Activated T-helper 1 cell treated with Interleukin-2 at 50 U/mL for 16 hours (primary cell): ENCODE data around the gene HMGN1.
A peak's percentile ranks its signal among the peaks of the same experiment; 100 is the strongest.

ENCODE experiments used
- DNase-seq: peaks from one replicate; pipeline ENCODE4 v3.0.0-alpha.2; 2020; ENCODE audit warnings: low read depth

Gene HMGN1

DNA sequence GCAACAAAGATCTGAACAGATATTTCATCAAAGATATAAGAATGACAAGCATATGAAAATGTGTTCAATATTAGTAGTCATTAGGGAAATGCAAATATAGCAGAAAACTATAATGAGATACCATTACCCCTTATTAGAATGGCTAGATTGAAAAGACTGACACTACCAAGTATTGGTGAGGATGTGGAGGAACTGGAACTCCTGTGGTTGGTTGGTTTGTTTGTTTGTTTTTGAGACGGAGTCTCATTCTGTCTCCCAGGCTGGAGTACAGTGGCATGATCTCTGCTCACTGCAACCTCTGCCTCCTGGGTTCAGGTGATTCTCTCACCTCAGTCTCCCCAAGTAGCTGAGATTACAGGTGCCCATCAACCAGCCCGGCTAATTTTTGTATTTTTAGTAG lies 18.9 kb upstream of the HMGN1 start:
- no peak for DNase-seq

DNA sequence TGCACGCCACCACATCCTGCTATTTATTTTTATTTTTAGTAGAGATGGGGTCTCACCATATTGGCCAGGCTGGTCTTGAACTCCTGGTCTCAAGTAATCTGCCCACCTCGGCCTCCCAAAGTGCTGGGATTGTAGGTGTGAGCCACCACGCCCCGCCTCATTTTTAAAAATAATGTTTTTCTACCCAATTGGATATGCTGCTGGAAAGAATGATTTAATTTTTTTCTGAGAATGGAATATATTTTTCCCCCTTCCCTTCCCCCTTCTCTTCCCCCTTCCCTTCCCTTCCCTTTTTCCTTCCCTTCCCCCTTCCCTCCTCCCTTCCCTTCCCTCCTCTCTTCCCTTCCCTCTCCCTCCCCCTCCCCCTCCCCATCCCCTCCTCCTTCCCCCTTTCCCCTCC lies 17.7 kb upstream of the HMGN1 start:
- no peak for DNase-seq

DNA sequence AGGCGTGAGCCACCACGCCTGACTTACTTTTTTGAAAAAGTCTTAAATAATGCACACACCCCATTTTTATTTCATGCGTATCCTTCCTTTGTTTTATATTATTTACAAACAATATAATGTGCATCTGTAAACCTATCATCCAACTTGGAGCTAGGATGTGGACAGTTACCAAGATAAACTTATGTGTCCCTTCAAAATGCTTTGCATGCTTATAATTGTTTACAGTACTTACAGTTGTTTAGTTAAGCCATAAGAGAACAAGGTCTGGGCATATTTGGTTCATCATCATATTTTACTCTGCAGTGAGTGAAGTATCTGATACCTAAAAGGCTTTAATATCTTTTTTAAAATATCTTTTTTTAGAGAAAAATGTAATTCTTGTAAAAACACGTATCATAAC lies 16.1 kb upstream of the HMGN1 start:
- no peak for DNase-seq

DNA sequence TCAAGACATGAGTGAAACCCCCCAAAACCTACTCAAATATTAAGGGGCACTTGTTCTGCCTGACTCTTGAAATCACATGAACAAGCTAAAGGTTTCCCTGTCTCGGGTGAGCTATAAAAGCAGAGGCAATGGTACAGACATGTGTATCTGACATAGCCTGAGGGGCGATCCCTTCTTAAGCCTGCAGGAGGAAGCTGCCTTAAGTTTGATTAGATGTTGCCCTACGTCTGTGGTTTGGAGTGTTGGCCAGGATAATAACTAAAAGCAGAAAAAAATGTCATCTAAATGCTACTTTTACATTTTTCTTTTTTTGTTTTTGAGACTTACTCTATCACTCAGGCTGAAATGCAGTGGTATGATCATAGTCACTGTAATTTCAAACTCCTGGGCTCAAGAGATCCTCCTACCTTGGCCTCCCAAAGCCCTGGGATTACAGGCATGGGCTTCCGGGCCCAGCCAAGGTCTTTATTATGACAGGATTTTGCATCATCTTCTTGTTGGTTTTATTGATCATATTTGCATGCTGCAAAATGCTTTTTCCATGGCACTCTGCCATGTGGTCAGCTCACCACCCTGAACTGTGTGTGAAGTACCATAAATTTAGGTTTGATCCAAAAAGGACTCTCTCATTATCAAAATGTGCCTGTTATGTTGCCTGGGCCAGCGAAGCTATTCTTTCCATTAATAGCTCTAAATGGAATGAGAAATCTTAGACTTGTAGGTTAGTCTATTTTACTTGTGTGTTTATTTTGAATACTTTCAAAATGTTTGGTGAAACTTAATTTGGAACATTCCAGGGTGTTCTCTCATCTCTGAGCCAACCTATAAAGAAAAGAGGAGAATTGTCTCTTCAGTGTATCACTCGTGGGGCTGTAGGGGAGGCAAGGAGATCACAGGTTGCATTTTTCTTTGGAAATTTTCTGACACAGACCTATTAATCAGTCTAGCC lies 15.0 kb upstream of the HMGN1 start:
- no peak for DNase-seq

DNA sequence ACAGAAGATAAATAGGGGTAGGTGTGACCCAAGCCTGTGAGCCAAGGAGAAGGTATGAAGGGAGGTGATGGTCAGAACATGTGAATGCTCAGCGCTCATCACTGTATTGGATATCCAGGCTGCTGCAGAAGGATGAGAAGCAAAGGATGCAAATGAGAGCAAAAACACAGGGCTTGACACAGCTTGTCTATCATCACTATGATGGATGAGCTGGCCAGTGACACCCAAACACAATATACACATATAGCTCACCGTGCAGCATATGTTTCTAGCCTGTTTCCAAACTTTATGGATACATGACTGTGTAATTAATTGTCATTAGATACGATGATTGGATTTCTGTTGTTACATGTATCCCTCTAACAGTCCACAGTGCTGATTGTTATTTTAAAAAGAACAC lies 13.8 kb upstream of the HMGN1 start:
- no peak for DNase-seq

DNA sequence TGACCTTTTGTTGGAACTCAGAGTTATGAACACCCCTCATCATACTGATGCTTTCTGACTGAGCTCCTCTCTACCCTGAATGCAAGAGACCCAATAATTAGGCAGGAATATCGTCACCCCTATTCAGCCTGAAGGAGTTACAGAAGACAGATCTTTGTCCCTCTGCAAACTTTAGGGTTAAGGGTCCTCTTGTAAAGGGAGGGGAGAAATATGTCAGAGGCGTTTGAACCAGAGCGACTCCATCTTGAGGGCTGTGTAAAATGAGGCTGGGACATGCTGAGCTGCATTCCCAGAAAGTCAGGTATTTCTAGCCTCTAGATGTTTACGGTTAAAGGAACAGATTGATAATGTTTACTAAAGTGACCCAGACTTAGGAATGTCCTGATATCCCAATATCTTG lies 10.5 kb upstream of the HMGN1 start:
- DNase-seq: no peak

DNA sequence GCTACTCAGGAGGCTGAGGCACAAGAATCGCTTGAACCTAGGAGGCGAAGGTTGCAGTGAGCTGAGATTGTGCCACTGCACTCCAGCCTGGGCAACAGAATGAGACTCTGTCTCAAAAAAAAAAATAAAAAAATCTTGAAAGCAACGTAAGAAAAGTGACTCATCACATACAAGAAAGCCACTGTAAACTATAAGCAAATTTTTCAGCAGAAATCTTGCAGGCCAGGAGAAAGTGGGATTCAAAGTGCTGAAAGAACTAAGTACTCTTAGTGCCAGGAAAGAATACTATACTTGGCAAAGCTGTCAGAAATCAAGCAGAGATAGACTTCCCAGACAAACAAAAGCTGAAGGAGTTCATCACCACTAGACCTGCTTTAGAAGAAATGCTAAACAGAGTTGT lies 4.4 kb upstream of the HMGN1 start:
- no peak for DNase-seq

DNA sequence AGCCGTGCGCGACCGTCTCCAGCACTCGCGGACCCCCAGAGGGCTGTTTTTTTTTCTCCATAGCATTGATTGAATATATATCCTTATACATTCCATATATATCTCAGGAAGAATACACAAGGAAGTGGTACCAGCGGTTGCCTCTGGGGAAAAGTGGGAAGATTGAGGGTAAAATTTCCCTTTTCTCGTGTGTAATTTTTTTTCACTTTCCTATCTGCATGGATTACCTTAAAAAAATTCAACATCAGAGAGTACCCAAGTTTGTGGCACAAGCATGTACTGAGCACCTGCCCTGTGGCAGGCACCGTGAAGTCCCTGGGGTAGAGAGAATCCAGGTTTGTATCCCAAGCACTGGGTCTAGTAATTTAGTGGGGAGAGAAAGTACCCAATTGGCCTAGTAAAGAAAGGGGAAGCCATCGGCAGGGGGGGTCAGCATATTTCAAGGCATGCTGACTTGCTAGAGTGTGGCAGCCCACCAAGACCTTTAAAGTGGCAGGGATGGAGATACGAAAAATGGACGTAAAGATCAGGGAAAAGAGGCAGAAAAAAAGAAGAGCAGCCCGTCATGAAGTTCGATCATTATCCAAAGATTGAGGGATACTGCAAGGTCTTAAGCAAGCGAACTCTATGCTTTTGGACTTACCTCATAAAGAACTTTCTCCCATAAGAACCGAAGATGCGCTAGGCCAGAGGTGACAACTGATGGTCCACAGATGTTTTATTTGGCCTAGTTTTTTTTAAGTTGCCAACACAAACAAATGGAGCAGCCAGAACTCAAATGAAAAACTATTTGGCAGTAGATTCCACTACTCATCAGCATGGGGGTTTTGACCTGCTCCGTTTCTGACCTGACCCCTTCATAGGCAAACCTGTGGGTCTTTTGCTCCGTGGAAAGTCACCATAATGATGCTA lies 1.5 kb upstream of the HMGN1 start:
- no peak for DNase-seq

DNA sequence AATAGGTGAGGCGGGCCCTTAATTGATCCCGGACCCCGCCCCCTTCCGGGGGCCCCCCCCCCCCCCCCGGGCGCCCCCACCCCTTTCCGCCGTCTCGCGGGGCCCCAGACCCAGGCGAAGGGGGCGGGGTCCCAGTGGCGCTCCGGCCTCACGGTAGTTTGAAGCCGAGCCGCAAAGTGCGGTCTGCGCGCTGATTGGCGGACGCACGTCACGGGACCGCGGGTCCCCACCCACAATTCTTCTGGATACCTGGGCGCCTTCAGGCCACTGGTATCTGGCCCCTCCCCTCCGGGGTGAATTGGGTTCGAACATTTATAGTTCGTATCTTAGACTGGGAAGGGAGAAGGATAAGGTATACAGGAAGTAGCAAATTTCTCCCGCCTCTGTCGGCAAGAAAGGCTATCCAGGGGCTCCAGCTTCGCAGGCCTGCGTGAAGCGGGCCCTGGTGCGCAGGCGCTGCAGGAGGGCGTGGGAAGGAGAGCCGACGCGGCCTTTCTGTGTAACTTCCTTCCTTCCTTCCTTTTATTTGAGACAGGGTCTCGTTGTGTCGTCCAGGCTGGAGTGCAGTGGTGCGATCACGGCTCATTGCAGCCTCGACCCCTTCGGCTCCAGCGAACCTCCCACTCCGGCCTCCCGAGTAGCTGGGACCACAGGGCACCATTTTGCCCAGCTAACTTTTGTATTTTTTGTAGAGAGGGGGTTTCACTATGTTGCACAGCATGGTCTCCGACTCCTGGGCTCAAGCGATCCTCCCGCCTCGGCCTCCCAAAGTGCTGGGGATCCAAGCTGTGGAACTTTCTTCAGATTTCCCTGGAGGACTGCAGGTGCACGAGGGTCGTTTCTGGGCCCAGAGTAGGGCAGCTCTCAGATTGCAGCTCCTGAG lies 564 bp upstream of the HMGN1 start:
- DNase-seq: peak; percentile 94

DNA sequence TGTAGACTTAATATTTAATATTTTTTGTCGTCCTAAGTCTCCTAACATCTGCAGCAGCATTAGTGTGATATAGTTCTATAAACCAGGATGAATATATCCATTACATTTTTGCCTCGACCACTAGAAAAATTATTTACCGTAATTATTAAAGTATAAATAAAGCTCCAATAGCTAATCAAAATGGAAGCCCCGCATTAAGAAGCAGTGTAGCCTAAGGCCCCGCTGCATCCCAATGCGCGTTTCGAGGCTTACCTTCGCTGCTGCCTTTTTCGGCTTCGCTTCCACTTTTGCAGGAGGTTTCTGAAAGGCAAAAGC lies 891 bp downstream of the HMGN1 start:
- DNase-seq: peak; percentile 9

DNA sequence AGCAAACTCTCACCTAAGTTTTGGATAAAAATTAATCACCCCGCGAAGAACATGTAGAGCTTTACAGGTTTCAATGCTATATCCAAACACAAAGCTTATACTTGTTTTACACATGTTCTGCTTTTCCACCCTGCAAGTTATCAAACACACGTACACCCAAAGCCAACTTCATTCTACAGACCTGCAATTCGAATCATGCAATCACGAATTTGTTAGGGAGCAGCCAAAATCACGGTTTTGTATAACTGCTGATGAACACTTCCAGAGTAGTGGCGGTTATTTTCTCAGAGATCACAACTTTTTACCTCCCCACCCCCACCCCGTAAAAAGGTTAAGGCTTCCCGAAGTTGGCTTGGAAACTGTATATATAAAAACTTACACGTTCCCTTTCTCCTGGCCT lies 1.4 kb downstream of the HMGN1 start:
- no peak for DNase-seq

DNA sequence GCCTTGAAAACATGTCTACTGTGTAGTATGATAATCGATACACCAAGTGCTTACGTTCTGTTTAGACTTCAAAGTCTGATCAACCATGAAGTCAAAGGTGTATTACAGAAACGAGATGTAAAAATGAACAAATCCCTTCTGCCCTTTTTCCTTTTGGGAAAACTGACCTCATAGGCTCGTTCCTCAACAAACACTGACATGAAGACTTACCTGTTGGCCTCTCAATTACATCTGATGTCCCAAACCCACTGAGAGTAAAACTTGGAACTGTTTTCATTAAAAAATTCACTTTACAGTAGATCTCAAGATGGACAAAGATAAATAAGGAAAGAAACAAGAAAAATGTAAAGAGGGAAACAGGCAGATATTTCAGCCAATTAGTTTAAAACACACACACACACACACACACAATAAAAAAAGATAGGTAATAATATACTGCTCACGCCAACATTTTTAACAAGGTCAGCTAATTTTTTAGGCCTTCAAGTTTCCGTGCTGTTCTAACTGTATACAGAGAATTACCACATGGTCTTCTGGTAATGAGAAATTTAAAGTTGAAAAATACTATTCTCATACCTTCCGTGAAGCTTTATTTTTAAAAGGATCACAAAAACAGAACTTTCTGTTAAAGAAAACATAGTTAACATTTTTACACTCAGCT lies 2.1 kb downstream of the HMGN1 start:
- no peak for DNase-seq

DNA sequence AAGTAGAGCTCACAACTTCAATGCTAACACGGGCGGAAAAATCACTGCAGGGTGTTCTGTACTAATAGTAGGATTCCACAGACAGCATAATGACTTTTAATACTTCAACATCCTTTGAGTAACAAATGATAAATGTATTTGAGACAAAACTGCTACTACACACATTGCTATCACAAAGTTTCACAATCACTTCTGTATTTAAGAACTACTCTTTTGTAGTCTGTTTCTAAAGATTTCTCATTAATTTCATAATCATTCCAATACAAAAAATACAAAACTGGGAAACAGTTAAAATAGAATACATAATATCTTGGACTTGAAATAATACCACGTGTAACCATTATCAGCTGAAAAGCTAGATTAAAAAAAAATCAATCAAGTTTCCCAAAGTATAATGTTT lies 2.7 kb downstream of the HMGN1 start:
- no peak for DNase-seq

DNA sequence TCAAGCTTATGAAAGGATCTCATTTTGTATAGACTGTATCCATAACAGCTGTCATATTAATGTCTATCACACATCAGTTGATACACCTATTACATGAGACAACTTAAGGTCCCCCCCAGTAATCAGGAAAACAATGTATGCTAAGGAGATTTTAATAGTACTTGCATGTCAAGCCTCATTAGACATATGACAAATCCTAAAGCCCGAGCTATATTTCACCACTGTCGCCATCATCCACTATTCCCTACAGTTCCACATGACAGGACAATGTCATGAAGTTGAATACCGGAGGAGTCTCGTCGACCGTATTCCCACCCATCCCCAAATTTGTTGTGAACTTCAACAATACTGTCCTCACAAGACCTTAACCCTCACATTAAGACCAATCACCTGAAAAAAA lies 3.4 kb downstream of the HMGN1 start:
- no peak for DNase-seq

DNA sequence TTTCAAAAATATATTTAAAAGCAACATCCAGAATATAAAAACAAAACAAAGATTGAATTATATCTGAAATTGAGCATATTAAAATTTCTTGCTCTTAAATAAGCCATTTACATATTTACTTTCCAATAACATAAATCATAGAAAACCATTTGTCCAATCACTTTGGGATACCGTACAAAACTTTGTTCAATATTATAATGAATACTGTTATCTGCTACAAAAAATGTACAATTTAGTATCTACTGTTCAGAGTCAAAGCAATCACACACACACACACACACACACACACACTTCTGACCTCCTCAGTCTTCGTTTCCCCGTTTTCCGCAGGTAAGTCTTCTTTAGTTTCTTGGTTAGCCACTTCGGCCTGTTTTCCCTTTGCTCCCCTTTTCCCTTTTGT lies 4.0 kb downstream of the HMGN1 start:
- DNase-seq: no peak

DNA sequence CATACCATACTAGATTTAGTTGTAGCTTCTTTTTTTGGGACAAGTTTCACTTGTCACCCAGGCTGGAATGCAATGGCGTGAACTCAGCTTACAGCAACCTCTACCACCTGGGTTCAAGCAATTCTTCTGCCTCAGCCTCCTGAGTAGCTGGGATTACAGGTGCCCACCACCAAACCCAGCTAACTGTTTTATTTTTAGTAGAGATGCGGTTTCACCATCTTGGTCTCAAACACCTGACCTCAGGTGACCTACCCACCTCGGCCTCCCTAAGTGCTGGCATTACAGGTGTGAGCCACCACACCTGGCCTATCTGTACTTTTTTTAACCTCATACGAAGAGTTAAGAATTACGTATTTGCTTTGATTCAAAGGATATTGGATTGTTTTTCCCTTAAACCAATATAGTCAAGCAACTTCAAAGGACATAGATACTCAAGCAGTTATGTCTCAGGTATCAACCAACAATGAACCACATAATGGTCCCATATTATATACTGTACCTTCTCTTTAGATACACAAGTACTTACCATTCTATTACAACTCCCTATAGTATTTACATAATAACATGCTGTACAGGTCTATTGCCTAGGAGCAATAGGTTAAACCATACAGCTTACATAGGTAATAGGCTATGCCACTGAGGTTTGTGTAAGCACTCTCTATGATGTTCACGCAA lies 7.5 kb downstream of the HMGN1 start:
- DNase-seq: no peak

DNA sequence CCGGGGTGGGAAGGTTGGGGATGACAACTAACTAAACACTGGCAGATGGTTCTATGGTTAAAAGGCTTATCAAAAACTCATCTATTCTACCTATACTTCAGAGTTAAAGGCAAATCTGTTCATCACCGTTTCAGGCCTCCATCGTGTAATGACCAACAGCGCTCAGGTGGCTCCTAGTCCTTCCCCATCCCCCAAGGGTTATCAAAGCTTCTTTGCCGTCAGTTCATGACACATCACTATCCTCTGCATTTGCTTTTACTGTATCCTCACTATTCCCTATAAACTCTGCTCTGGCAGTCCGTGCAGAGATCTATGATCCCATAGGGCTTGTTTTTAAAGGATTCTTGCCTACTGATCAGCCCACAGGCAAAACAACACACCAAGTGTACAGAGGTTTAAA lies 8.2 kb downstream of the HMGN1 start:
- no peak for DNase-seq

DNA sequence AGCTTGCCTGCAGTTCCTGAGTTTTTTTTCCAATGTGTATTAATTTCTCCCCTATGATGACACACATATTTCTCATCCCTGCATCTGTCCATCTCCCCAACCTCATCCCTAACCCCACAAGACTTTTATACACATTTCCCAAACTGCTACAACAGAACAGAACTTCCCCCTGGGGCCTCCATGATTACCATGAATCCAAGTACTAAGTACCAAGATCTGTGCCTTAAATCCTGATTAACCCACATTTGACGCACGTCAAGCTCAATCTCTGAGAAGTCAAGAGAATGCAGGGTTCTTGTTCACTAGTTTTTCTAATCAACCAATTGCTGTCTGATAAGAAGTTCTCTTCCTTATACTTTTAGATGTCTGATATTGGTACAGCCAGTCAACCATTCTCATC lies 9.7 kb downstream of the HMGN1 start:
- DNase-seq: no peak

DNA sequence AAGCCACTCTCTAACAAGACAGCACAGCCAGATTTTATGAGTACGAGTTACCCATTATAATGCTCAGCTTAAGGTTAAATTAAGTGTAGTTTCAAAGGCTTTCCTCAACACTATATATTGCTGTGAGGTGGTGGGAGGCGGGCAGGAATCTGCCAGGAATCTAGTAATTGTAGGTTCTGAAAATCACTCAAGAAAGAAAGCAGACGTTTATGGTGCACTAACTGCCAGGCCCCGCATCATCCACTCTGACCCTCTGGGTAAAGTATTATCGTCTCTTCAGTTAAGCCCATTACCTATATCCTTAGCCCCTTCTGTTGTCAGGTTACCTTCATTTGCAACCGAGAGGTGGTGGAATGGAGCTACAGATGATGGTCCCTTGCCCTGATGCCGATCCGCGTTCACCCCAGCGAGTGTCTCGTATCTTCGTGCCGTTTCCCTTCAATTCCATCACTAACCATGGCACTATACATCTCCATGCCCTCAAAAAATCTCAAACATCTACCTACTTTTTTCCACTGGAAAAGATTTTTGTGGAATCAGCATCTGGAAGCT lies 12.4 kb downstream of the HMGN1 start:
- no peak for DNase-seq

DNA sequence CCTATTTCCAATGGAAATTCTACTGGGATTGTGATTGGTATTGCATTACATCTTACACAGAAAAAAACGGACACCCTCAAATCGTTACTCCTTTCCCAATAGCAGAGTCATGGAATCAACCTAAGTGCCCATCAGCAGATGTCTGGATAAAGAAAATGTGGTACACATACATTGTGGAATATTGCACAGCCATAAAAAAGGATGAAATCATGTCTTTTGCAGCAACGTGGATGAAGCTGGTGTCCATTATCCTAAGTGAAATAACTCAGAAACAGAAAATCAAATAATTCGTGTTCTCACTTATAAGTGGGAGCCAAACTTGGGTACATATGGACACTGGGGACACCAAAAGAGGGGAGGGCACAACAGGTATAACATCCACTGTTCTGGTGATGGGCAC lies 14.3 kb downstream of the HMGN1 start:
- DNase-seq: no peak

DNA sequence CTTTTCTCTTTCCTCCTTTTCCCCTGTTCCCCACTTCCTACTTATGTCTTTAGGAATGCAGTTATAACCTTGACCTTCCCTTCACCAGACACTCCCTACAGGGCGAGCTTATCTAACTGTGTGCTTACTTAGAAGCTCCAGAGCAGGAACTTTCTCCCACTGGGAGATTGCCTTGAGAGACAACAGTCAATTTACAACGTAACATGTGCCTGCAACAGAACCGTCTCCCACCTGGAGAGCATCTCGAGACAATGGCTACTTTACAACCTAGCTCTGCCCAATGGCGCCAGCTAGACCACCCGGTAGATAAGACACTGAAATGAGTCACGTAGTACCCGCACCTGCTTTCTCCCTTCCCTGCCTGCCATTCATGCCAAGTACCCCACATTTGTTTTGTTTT lies 16.7 kb downstream of the HMGN1 start:
- DNase-seq: no peak
